CD4-positive, alpha-beta T cell treated with Interleukin-4 for 1 hour (primary cell): ENCODE data around the gene ACOT13.
"Not testable (repeated sequence)": the region's sequence is repeated elsewhere in the genome, so short reads cannot be mapped to it uniquely, and the experiment has no call there.

ENCODE experiments used
- DNase-seq, 2 donors: peaks; one replicate each; pipeline ENCODE4 v3.0.0-alpha.2; 2020 to 2022

ACOT13 gene

DNA sequence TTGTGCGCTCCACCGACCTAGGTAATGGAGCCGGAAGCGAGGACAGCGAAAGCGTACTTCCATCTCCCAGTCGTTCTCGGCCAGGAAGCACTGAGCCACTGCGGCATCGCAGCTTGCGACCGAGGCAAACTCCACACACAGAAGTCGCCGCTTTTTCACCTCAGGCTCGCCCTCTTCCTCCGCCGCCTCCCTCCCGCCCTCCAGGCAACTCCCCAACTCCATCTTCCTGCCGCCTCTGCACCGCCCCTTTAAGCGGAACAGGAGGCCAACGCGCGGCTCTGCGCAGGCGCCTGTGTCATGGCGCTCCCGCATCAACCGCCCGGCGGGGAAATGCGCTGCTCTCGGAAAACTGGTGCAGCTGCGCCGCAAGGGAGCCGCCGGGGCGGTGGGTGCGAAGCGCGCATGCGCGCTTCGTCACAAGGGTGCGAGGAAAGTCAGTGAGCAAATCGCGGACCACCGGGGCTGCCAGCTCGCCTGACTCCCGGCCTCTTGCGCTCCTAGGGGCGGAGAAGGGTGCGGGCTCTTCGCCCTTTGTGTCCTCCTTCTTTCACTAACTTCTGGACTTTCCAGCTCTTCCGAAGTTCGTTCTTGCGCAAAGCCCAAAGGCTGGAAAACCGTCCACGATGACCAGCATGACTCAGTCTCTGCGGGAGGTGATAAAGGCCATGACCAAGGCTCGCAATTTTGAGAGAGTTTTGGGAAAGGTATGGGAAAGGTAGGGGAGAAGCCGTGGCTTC, at the start of gene ACOT13, which contains the start of gene TDP2:
ACOT13 (plus strand) TSS at position 437 of the 737 bp plus-strand sequence; CDS start at position 624, 187 bp downstream.
TDP2 (minus strand) TSS at position 259 of the 737 bp plus-strand sequence; CDS start at position 222, 37 bp downstream.
- DNase-seq: peak; percentile 98

DNA sequence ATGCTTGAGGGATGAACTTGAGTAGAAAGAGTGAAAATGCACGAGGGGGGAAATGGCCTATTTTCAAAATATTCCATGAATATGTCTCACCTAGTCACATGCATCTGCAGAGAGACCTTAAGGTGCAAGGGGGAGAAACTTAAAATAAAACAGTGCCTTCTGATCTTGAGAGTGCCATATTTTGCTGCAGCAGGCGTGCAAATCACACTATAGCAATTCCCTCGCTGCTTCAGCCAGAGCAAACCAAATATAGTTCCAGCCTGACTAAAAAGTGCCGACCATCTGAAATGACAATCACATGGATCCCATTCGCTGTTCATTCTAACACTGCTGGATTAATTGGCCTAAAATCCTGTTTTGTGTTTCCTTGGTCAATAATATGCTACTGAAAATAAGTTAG, 47.2 kb upstream of the ACOT13 start:
- no peak for DNase-seq

DNA sequence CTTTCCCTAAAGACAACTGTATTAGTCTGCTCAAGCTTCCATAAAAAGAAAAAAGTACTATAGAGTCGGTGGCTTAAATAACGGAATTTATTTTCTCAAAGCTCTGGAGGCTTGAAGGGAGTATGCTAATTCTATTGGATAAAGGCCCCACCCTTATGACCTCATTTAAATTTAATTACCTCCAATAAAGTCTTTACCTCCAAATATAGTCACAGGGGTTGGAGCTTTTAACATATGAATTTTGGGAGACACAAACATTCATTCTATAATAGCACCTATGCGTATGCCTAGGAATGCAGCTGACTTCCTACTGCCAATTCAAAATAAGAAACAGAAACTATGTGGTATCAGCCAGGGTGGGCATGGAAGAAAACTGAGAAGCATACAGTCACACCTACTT, 46.2 kb upstream of the ACOT13 start:
- DNase-seq: no peak

DNA sequence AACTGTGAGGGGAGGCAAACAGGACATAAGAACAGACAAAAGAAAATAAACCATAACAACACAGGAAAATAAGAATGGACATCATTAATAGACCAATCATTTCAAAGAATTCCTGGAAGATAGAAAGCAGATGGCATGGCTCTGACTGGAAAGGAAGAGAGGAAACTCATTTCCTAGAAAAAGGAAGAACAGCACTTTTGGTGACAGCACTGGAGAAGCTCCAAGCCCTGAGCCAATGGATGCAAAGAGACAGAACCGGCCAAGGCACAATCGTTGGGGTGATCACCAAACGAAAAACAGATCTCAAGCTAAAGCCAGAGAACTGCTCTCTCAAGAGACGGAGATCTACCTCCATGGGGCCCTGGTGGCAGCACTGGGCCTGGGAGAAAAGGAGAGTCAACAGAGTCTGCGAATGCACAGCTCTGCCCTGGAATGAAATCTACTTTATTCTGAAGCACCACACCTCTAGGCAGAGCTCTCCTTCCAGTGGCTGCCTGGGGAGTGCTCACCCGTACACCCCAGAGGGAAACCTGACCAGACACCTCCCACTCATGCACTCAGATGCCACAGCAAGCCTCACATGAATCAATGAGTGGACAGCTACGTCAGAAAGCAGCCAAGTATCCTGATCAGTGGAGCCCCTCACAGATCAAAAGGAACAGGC, 45.1 kb upstream of the ACOT13 start:
- no peak for DNase-seq

- DNase-seq: no peak
Measured at GRCh38 chr6:24630856-24631505, 35.9 kb upstream of the ACOT13 start.

DNA sequence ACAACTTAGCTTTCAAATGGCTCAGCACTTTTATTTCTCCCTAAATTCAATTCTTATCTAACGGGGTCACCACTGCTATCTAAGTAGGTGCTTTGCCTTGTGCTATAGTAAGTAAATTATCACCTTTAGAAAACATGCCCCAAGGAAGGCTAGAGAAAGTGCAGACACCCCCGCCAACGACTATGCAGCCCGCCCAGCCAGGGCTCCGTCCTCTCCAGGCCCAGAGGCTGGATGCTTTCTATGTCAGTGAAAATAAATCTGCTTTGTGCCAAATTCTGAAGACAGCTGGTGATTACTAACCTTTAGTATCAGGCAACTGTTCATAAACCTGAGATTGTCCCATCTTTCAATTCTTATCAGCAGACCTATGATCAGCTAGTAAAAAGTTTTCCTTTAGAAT, 35.2 kb upstream of the ACOT13 start:
- DNase-seq: no peak

GRCh38 chr6:24632573-24632972, 34.3 kb upstream of the ACOT13 start:
- no peak for DNase-seq

DNA sequence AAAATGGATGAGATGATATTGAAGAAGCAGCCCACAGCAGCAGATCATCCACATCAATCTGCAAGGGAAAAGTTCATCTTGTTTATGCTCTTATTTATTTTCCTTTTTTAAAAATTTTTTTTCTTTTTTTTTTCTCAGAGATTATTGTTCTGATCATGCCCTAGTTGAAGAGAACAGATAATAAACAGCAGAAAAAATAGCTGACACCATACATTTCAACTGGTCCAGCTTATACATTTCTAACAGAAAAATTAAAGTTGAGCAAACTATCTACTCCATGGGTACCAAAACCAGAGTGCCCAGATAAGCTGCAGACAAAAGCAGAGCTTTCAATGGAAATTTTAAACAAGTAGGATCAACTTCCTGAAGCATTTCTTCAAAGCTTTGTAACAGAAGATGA, 30.2 kb upstream of the ACOT13 start:
- DNase-seq: no peak

- no peak for DNase-seq
Measured at GRCh38 chr6:24640166-24640565, 26.7 kb upstream of the ACOT13 start.

DNA sequence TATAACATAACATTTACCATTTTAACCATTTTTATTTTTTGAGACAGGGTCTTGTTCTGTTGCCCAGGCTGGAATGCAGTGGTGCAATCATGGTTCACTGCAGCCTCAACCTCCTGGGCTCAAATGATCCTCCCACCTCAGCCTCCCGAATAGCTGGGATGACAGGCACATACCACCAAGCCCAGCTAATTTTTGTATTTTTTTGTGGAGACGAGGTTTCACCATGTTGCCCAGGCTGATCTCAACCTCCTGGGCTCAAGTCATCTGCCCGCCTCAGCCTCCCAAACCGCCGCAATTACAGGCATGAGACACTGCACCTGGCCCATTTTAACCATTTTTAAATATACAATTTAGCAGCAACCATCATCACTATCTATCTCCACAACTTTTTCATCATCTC, 26.2 kb upstream of the ACOT13 start:
- DNase-seq: not testable (repeated sequence)

- DNase-seq: no peak
Measured at GRCh38 chr6:24642061-24642460, 24.8 kb upstream of the ACOT13 start.

- no peak for DNase-seq
Measured at GRCh38 chr6:24643920-24644319, 23.0 kb upstream of the ACOT13 start.

- no peak for DNase-seq
Measured at GRCh38 chr6:24644377-24644776, 22.5 kb upstream of the ACOT13 start.

DNA sequence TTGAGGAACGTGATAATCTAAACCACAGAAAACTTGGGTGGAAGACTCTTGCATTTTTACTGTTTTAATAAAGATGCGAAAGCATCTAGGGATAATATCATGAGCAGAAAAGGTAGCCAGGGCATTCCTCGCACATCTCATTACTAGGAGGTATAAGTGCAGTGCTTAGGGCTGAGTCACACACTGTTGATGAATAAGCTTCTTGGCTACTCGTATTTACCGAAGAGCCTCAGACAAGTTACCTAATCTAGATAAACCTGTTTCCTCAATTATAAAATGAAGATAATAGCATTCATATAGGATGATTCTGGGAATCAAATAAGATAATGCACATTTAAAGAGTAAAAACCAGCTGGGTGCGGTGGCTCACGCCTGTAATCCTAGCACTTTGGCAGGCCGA, 20.1 kb upstream of the ACOT13 start:
- DNase-seq: no peak

DNA sequence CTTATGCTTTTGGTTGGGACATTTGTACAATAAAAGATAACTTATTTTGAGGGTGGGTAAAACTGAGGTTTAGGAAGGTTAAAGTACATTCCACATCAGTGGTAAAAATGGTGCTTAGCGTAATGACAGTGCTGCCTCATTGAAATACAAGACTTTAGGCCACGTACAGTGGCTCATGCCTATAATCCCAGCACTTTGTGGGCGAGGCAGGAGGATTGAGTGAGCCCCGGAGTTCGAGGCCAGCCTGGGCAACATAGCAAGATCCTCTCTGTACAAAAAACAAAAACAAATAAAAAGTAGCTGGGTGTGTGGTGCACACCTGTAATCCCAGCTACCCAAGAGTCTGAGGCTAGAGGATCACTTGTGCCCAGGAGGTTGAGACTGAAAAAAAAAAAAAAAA, 18.6 kb upstream of the ACOT13 start:
- no peak for DNase-seq

DNA sequence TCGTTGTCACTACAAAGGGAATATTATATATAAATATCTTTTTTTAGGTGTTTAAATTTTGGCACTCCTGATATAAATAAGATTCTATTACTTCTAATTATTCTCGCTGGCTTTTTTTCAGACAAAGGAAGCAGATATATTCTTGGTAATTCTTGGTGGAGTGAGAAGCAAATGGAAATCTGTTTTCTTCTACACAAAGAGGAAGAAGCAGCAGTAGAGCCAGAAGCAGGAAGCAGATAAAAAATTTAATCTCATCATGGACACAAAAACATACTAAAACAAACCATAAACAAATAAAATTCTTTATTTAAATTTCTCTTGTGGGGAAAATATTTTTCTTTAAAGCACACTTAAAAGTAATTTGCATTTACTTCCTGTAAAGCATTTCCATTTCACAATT, 17.2 kb upstream of the ACOT13 start:
- DNase-seq: no peak

- no peak for DNase-seq
Measured at GRCh38 chr6:24650365-24650764, 16.5 kb upstream of the ACOT13 start.

- no peak for DNase-seq
Measured at GRCh38 chr6:24655215-24655614, 11.7 kb upstream of the ACOT13 start.

DNA sequence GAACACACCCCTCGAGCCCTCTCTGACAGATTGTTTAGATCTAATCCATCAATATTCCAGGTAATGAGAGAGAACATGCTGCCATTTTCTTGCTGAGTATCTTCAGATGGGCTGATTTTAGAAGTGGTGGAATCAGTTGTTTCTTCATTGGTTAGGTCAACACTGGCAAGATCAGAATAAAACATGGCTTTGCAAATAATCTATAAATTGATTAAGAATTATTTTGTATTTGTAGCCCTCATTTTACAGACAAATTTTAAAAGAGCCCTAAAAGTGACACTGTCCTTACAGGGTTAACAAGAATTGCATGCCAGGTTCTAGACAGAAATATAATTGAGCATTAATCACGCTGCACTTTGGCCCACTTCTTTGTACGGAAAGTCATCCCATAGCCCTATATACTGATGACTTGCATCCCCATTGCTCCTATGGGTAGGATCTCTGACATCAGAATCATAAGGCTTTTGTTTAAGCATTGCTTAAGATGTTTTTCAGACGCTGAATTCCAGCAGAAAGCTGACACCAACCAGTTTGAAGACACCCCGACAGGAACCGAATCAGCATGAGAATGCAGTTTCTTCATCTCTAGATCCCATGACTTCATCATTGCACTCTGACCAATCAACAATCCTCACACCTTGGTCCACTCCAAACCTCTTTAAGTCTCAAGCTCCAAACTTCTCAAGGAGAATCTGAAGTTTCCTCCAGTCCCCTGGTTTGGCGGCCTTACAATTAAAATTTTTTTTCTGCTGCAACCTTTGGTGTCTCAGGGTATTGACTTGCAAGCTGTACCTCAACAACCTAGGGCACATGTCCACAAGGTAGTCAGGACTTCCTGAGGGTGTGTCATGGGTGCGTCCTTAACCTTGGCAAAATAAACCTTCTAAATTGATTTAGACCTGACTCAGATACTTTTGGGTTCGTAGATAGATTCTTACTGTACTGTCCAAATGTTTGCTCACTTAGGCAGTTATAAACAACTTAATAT, 8.0 kb upstream of the ACOT13 start:
- DNase-seq: peak in 1 of 2 donors; percentile 14

DNA sequence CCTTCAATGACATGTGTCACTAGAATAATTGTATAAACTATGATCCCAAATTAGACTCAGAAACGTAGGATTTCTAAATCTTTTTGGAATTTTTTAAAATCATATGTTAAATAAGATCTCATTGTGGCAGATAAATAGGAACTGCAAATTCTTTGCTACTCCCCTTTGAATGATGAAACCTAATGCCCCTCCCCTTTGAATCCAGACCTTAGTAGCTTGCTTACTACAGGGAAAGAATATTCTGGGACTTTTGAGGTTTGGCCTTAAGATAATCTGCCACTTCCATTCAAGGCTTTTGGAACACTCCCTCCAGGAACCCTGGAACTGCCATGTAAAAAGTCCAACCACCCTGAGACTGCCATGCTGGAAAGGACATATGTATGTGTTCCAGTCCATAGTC, 7.3 kb upstream of the ACOT13 start:
- DNase-seq: no peak

DNA sequence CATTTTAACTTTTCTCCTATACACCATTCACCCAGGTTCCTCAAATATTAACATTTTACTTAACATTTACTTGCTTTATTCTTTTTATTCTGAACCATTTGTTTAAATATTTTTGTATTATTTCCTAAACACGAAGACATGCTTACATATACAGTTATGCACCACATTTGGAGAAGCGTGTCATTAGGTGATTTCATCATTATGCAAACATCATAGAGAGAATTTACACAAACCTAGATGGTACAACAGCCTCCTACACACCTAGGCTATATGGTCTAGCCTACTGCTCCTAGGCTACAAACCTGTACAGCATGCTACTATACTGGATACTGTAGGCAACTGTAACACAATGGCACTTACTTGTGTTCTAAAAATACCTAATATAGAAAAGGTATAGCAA, 6.8 kb upstream of the ACOT13 start:
- DNase-seq: no peak

- not testable (repeated sequence) for DNase-seq
Measured at GRCh38 chr6:24661759-24662158, 5.1 kb upstream of the ACOT13 start.

DNA sequence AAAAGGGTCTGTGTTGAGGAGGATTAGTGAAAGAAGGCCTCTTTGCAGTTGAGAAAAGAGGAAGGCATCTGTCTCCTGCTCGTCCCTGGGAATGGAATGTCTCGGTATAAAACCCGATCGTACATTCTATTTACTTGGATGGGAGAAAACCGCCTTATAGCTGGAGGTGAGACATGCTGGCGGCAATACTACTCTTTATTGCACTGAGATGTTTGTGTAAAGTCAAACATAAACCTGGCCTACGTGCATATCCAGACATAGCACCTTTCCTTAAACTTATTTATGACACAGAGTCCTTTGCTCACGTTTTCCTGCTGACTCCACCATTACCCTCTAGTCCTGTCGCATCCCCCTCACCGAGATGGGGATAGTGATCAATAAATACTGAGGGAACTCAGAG, 4.6 kb upstream of the ACOT13 start:
- DNase-seq: no peak
